Spleen (tissue), 11 donors: ENCODE measurements around the gene TTC34. TPM values are rescaled to one million over a fixed set of nuclear protein-coding genes. Genes with fewer than 3 reads are reported as not detected.

ENCODE experiments used
- DNase-seq: peaks from one replicate; pipeline ENCODE4 v3.0.0-alpha.2; 2020
- H3K27ac ChIP-seq, 8 donors: fragments of 200-600 bp; sonication (generic) in 7 of 8; 1 replicate in 4 of 8; 2 replicates in 4 of 8; pipeline versions ENCODE4 v1.5.0 to v1.8.0; 2016 to 2021; ENCODE audit warnings: inconsistent platforms in 4 of 8, mild to moderate bottlenecking in 4 of 8, moderate library complexity in 1 of 8
- H3K27me3 ChIP-seq, 7 donors: fragments of 200-600 bp; sonication (generic) in 6 of 7; replicated peaks in 1 of 7; 1 replicate in 4 of 7; 2 replicates in 3 of 7; pipeline versions ENCODE4 v1.5.0 to v1.8.0; 2016 to 2021; ENCODE audit warnings: inconsistent platforms in 3 of 7, mild to moderate bottlenecking in 1 of 7
- H3K36me3 ChIP-seq, 6 donors: fragments of 200-600 bp; sonication (generic) in 5 of 6; 1 replicate in 4 of 6; 2 replicates in 2 of 6; pipeline versions ENCODE4 v1.5.0 to v1.8.0; 2016 to 2021; ENCODE audit warnings: inconsistent platforms in 2 of 6
- H3K4me1 ChIP-seq, 6 donors: fragments of 200-600 bp; sonication (generic) in 5 of 6; 1 replicate in 3 of 6; 2 replicates in 3 of 6; pipeline versions ENCODE4 v1.5.0 to v1.8.0; 2016 to 2021; ENCODE audit warnings: inconsistent platforms in 3 of 6
- H3K4me3 ChIP-seq, 8 donors: fragments of 200-600 bp; sonication (generic) in 7 of 8; 1 replicate in 4 of 8; 2 replicates in 4 of 8; pipeline versions ENCODE4 v1.5.0 to v1.8.0; 2016 to 2021; ENCODE audit warnings: inconsistent platforms in 4 of 8, mild to moderate bottlenecking in 4 of 8, moderate library complexity in 2 of 8
- H3K9me3 ChIP-seq, 8 donors: fragments of 200-600 bp; sonication (generic) in 7 of 8; 1 replicate in 4 of 8; 2 replicates in 4 of 8; pipeline versions ENCODE4 v1.5.0 to v1.8.0; 2016 to 2021; ENCODE audit warnings: inconsistent platforms in 4 of 8
- CTCF ChIP-seq, 11 experiments: fragments of 200-600 bp in 7 of 11; fragments of 450-650 bp in 4 of 11; sonication (generic) in 4 of 11; IDR thresholded peaks in 8 of 11; conservative IDR thresholded peaks in 3 of 11; 1 replicate in 7 of 11; 2 replicates in 4 of 11; pipeline versions ENCODE4 v1.4.0 to v1.8.0; 2016 to 2021; ENCODE audit warnings: antibody characterized with exemption in 11 of 11, inconsistent platforms in 4 of 11, mild to moderate bottlenecking in 1 of 11
- POLR2A ChIP-seq, 3 donors: fragments of 450-650 bp; IDR thresholded peaks; one replicate each; pipeline ENCODE4 v1.5.1; 2017; ENCODE audit warnings: antibody characterized with exemption in 3 of 3, mild to moderate bottlenecking in 1 of 3
- POLR2AphosphoS5 ChIP-seq, 3 donors: sonication (generic); formaldehyde crosslinking; IDR thresholded peaks; one replicate each; pipeline ENCODE4 v1.5.1; 2017; ENCODE audit warnings: antibody characterized with exemption in 3 of 3
- WGBS, 5 donors: extraction: QIAGEN DNeasy Blood & Tissue Kit in 3 of 5; methylation state at CpG; one replicate each; pipeline versions ENCODE4 v1.1.5 to v1.1.7; 2013 to 2018; 5-methylcytosine and 5-hydroxymethylcytosine counted together
- intact Hi-C: fragments of 100-400 bp; cut with DNase I; formaldehyde crosslinking; loops from one replicate; pipeline ENCODE4 v1.15.0; 2023; ENCODE audit warnings: low total_unique reads
- polyA plus RNA-seq, 3 donors: library from polyadenylated mRNA; stranded (reverse); fragments of 200-250 nt; gene quantifications; one replicate each; pipeline ENCODE4 v1.2.1, GENCODE V29; 2013
- total RNA-seq, 7 donors: library from RNA; depleted of rRNA in 3 of 7; stranded (reverse); fragments of >200 nt in 3 of 7; fragmentation: NEBNext Ultra II Directional in 4 of 7; extraction: Animal tissue kit (Norgen Biotek cat#: 25700) in 4 of 7; gene quantifications; one replicate each; pipeline versions ENCODE4 v1.1.0 to v1.2.1, GENCODE V29; 2016 to 2021
- donor health status: healthy with polysubstance abuse.
- donor health status: DM: no; HTN: no; CAD: no; lungs with moderate emphysema.
- donor health status: DM: no; HTN: no; CAD: no.
- donor health status: Bipolar disorder and iron deficiency.
- donor health status: healthy.
- donor health status: DM: no; HTN: no; CAD: no.
- donor health status: DM: yes; HTN: yes; CAD: no.

TTC34 gene
- total and polyA plus RNA-seq, 10 donors: 0.09 to 2.8 (median 1.4) TPM

DNA sequence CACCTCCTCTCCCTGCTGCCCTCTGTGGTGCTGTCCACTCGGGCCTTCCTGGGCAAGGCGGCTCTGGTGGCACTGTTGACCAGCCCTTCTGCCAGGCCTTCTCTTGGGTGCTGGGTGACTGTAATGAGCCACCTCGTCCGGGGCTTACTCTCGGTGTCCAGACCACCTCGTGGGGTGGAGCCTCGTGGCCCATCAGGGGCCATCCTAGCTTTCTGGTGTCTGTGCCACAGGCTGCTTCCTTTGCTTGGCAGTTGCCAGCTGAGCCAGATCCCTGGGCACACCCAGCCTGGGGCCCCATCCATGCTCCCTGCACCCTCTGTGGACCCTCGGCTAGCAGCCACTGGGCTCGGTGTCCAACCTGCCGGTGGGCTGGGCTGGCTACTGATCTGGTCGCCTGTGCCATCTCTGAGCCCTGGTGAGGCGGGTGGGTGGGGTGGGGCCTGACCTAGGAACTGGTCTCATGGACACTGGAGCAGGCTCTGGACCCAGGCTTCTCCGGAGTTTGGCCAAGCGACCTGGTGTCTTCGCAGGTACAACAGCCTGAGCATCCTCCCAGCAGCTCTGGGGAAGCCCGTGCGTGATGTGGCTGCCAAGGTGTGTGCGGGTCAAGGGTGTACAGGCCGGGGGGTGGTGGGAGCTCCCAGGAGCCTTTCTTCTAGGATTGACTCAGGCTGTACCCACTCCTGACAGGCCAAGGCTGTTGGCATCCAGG is 213.5 kb downstream of the TTC34 start:
- peaks cover 0 to 27% (median 8%) of the 10 kb centered on the region in 6 donors for H3K36me3 ChIP-seq
- H3K4me3 ChIP-seq: peak overlapping the region in 6 of 8 donors; percentile 70 to 95 (median 90)
- peak overlapping the region in 4 of 8 donors; percentile 95 to 99 (median 99) for H3K27ac ChIP-seq
- TF ChIP-seq POLR2AphosphoS5 (IDR thresholded peaks at IDR 0.05): no peak
- no peak for TF ChIP-seq POLR2A (IDR thresholded peaks at IDR 0.05)
- TF ChIP-seq CTCF (IDR thresholded peaks at IDR 0.05 in 8 of 11, conservative IDR thresholded peaks at IDR 0.05 in 3 of 11): no peak
- peaks cover 0 to 7% (median 0%) of the 10 kb centered on the region in 7 donors for H3K27me3 ChIP-seq
- no peaks in the 10 kb centered on the region for H3K9me3 ChIP-seq
- WGBS, 5 donors: 65 to 89% (median 83%) methylated on average over 8 to 19 of the region's 19 CpGs
- intact Hi-C loops: no loop called here
- DNase-seq: peak; percentile 88
- H3K4me1 ChIP-seq: peaks cover 18 to 60% (median 44%) of the 10 kb centered on the region in 6 donors

- 6 to 37% (median 10%) methylated on average over 10 to 52 of the region's 52 CpGs for WGBS, 5 donors
- Histone ChIP-seq H3K27ac (peak overlapping the region; percentile 95 to 100 (median 99)), H3K9me3 (no peaks in the 10 kb centered on the region), H3K27me3 (peaks cover 0 to 7% (median 0%) of the 10 kb centered on the region in 7 donors), H3K36me3 (peaks cover 0 to 27% (median 8%) of the 10 kb centered on the region in 6 donors), H3K4me1 (peaks cover 18 to 61% (median 43%) of the 10 kb centered on the region in 6 donors), H3K4me3 (peak overlapping the region; percentile 70 to 95 (median 82))
- TF ChIP-seq CTCF (IDR thresholded peaks at IDR 0.05 in 8 of 11, conservative IDR thresholded peaks at IDR 0.05 in 3 of 11) (no peak), POLR2AphosphoS5 (IDR thresholded peaks at IDR 0.05) (peak in 2 of 3 donors; percentile 5 to 45), POLR2A (IDR thresholded peaks at IDR 0.05) (no peak)
- intact Hi-C loops: no loop called here
- DNase-seq: peak; percentile 93
These were observed 214.2 kb downstream of the TTC34 start for GRCh38 chr1:2587071-2587859.

DNA sequence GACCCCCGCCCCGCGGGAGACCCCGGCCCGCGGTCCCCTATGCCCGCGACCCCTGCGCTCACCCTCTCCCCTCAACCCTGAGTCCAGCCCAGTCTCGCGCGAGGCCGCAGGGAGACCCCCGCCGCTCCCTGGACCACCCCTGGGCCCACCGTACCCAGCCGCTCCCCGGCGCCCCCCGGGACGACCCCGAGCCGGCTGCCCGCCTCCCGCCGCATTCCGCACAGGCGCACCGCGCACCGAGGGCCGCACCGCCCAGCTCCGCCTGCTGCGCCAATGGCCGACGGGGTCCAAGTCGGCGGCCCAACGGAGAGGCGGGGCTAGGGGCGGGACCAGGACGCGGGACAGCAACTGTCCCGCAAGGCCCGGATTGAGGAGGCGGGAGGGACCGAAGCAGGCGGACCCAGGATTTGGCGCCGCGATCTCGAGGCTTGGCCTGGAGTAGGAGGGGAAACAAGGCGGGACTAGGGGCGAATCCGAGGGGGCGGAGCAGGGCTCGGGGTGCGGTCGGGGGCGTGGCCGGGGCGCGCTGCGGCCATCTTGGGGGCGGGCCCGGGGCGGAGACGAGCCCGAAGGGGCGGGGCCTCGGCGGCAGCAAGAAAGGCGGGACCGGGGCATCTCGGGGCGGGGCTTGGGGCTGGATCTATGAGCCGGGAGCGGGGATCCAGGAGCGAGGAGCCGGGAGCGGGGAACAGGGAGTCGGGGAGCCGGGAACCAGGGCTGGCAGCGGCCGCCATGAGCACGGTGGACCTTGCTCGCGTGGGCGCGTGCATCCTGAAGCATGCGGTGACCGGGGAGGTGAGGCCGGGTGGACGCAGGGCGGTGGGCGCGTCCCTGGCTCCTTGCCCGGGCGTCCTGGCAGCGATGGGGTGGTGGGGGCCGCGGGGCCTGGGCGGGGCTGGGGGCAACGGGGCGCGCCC is 215.1 kb downstream of the TTC34 start, which contains the start of gene PRXL2B:
PRXL2B (plus strand) TSS at position 624 of the 917 bp plus-strand sequence; CDS start at position 733, 109 bp downstream.
- Histone ChIP-seq H3K27me3 (peaks cover 0 to 7% (median 0%) of the 10 kb centered on the region in 7 donors), H3K4me3 (peak within 1 kb of the TSS; percentile 70 to 95 (median 82)), H3K4me1 (peaks cover 26 to 70% (median 50%) of the 10 kb centered on the region in 6 donors), H3K36me3 (peaks cover 0 to 27% (median 8%) of the 10 kb centered on the region in 6 donors), H3K27ac (peak within 1 kb of the TSS; percentile 95 to 100 (median 99)), H3K9me3 (no peaks in the 10 kb centered on the region)
- 0 to 1% (median 1%) methylated on average over 15 to 107 of the region's 107 CpGs for WGBS, 5 donors
- peak in 2 of 11 experiments; percentile 15 to 33 for TF ChIP-seq CTCF (IDR thresholded peaks at IDR 0.05 in 8 of 11, conservative IDR thresholded peaks at IDR 0.05 in 3 of 11)
- peak; percentile 93 to 95 (median 94) for TF ChIP-seq POLR2AphosphoS5 (IDR thresholded peaks at IDR 0.05)
- peak in 2 of 3 donors; percentile 65 to 80 for TF ChIP-seq POLR2A (IDR thresholded peaks at IDR 0.05)
- DNase-seq: peak; percentile 100
- intact Hi-C loops: no loop called here

Other genes starting within 250 kb of the TTC34 start
- gene TNFRSF14, start 245.3 kb downstream of the TTC34 start, total RNA-seq: 100 to 1,000 TPM; 146 to 203 (median 190) TPM
- 100 to 1,000 TPM; 167 to 366 (median 302) TPM for gene TNFRSF14, start 245.3 kb downstream of the TTC34 start, polyA plus RNA-seq
- 10 to 100 TPM; 21.9 to 43.0 (median 26.7) TPM for gene PRXL2B, start 214.9 kb downstream of the TTC34 start, total RNA-seq
- gene PRXL2B, start 214.9 kb downstream of the TTC34 start, polyA plus RNA-seq: 10 to 100 TPM; 10.7 to 29.0 (median 13.2) TPM
- gene MMEL1, start 168.7 kb downstream of the TTC34 start, total RNA-seq: 1 to 10 TPM in 6 of 7 donors, not detected in 1; 1.9 to 4.6 (median 3.5) TPM
- 1 to 10 TPM; 2.5 to 6.4 (median 2.9) TPM for gene MMEL1, start 168.7 kb downstream of the TTC34 start, polyA plus RNA-seq
- gene ACTRT2, start 219.8 kb upstream of the TTC34 start, total RNA-seq: not detected
- gene ACTRT2, start 219.8 kb upstream of the TTC34 start, polyA plus RNA-seq: not detected